ENCODE results near the gene BHLHE23. TPM values are rescaled to one million over a fixed set of nuclear protein-coding genes. Genes with fewer than 3 reads are reported as not detected.

BHLHE23 gene
- total RNA-seq, 1 donor from 2014 or later, result not detected

DNA sequence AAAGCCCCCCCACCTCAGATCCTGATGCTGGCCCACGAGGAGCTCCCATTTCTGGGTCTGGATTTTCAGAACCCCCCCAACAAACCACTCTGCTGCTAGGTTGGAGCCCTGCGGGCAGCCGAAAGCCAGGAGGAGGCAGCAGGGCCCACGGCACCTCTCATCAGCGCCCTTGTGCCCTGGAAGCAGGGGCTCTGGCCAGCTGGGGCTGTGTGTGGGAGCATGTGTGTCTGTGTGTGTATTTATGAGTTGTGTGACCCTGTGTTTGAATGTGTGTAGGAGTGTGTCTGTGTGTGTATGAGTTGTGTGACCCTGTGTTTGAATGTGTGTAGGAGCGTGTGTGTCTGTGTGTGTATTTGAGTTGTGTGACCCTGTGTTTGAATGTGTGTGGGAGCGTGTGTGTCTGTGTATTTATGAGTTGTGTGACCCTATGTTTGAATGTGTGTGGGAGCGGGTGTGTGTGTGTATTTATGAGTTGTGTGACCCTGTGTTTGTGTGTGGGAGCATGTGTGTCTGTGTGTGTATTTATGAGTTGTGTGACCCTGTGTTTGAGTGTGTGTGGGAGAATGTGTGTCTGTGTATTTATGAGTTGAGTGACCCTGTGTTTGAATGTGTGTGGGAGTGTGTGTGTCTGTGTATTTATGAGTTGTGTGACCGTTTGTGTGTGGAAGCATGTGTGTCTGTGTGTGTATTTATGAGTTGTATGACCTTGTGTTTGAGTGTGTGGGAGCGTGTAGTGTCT lies 35.4 kb downstream of the BHLHE23 start:
- Mint-ChIP-seq H3K4me1 (ENCODE audit: low read depth) (peaks cover 3% of the 10 kb centered on the region), H3K36me3 (ENCODE audit: low read depth) (no peaks in the 10 kb centered on the region), H3K27me3 (ENCODE audit: low read depth) (peaks cover 46% of the 10 kb centered on the region), H3K9me3 (ENCODE audit: low read depth) (no peaks in the 10 kb centered on the region), H3K27ac (ENCODE audit: unreplicated experiment) (no peak overlapping the region), H3K4me3 (ENCODE audit: unreplicated experiment) (no peak overlapping the region)
- TF ChIP-seq, protein P1, sequence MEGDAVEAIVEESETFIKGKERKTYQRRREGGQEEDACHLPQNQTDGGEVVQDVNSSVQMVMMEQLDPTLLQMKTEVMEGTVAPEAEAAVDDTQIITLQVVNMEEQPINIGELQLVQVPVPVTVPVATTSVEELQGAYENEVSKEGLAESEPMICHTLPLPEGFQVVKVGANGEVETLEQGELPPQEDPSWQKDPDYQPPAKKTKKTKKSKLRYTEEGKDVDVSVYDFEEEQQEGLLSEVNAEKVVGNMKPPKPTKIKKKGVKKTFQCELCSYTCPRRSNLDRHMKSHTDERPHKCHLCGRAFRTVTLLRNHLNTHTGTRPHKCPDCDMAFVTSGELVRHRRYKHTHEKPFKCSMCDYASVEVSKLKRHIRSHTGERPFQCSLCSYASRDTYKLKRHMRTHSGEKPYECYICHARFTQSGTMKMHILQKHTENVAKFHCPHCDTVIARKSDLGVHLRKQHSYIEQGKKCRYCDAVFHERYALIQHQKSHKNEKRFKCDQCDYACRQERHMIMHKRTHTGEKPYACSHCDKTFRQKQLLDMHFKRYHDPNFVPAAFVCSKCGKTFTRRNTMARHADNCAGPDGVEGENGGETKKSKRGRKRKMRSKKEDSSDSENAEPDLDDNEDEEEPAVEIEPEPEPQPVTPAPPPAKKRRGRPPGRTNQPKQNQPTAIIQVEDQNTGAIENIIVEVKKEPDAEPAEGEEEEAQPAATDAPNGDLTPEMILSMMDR (IDR thresholded peaks at IDR 0.05), result no peak
- DNase-seq (ENCODE audit: low spot score), result no peak

DNA sequence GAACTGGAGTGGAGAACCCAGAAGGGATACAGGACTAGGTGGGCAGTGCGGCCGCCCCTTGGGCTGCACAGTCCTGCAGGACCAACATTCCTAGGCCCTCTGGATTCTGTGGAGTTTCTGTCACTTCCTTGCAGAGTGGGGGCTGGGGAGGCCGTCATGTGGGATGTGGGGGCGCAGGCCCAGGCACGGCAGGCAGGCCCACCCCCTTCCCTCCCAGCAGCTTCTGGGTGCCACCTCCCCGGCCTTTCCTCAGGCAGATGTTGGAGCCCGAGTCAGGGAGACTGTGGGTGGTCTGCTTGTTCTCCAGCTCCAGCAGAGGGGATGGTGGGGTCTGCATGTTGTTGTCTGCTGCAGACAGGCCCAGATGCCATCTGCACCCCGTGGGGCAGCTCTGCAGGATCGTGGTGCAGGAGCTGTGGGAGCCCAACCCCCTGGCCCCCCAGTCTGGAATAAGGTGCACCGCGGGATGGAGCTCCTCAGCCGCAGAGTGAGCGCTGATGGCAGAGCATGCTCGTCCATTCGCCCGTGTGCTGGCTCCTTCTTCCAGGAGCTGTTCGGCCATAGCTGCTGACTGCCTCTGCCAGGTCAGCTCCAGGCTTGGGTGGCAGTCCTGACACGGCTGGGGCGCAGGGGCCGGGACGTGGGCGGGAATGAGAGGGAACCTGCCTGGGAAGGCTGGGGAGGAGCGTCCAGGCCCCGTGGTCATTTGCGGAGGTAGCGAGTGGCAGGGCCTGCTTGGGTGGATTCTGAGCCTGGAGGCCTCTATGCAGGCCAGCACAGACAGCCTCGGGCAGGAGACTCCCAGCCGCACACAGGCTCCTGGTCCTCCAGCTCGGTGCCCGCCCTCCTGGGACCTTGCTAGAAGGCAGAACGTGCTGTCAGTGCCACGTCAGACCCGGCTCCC lies 36.2 kb downstream of the BHLHE23 start:
- no peaks in the 10 kb centered on the region for H3K9me3 Mint-ChIP-seq (ENCODE audit: low read depth)
- H3K27ac Mint-ChIP-seq (ENCODE audit: unreplicated experiment), result no peak overlapping the region
- H3K36me3 Mint-ChIP-seq (ENCODE audit: low read depth), result no peaks in the 10 kb centered on the region
- H3K27me3 Mint-ChIP-seq (ENCODE audit: low read depth), result peaks cover 43% of the 10 kb centered on the region
- TF ChIP-seq, protein P1 (IDR thresholded peaks at IDR 0.05), result no peak
- H3K4me3 Mint-ChIP-seq (ENCODE audit: unreplicated experiment), result no peak overlapping the region
- peaks cover 3% of the 10 kb centered on the region for H3K4me1 Mint-ChIP-seq (ENCODE audit: low read depth)
- no peak for DNase-seq (ENCODE audit: low spot score)

DNA sequence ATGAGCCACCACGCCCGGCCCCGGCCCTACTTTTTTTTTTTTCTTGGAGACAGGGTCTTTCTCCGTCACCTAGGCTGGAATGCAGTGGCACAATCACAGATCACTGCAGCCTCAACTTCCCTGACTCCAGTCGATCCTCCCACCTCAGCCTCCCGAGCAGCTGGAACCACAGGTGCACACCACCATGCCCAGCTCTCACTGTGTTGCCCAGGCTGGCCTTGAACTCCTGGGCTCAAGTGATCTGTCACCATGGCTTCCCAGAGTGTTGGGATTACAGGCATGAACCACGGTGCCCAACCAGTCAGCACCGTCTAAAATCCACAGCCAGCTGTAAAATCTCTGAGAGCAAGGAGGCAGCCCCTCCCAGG lies 36.8 kb downstream of the BHLHE23 start:
- peaks cover 3% of the 10 kb centered on the region for H3K4me1 Mint-ChIP-seq (ENCODE audit: low read depth)

DNA sequence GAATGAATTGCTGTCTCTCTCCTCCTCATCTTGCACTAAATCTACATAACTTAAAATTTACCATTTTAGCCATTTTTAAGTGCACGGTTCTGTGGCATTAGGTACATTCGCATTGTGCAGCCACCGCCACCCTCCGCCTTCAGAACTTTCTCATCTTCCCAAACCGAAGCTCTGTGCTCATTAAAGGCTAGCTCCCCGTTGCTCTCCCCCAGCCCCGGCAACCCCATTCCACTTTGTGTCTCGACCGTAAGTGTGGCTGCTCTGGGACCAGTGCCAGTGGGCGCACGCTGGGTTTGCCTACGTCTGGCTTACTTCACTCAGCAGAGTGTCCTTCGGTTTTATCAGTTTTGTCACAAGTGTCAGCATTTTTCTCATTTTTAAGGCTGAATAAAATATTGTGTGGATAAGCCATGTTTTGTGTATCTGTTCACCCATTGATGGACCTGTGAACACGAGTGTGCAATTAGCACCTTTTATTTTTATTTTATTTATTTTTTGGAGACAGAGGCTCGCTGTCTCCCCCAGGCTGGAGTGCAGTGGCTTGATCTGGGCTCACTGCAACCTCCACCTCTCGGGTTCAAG lies 37.5 kb downstream of the BHLHE23 start:
- Mint-ChIP-seq H3K27me3 (ENCODE audit: low read depth) (peaks cover 39% of the 10 kb centered on the region), H3K4me1 (ENCODE audit: low read depth) (peaks cover 3% of the 10 kb centered on the region), H3K4me3 (ENCODE audit: unreplicated experiment) (no peak overlapping the region), H3K36me3 (ENCODE audit: low read depth) (no peaks in the 10 kb centered on the region), H3K27ac (ENCODE audit: unreplicated experiment) (no peak overlapping the region), H3K9me3 (ENCODE audit: low read depth) (no peaks in the 10 kb centered on the region)
- TF ChIP-seq, protein P1 (IDR thresholded peaks at IDR 0.05), result no peak
- no peak for DNase-seq (ENCODE audit: low spot score)

More for the DNA sequence above, 36.8 kb downstream of the BHLHE23 start:
- Mint-ChIP-seq H3K9me3 (ENCODE audit: low read depth) (no peaks in the 10 kb centered on the region), H3K36me3 (ENCODE audit: low read depth) (no peaks in the 10 kb centered on the region), H3K4me3 (ENCODE audit: unreplicated experiment) (no peak overlapping the region), H3K27me3 (ENCODE audit: low read depth) (peaks cover 43% of the 10 kb centered on the region), H3K27ac (ENCODE audit: unreplicated experiment) (no peak overlapping the region)
- DNase-seq (ENCODE audit: low spot score), result no peak
- TF ChIP-seq, protein P1 (IDR thresholded peaks at IDR 0.05), result no peak

All from chondrocyte (in vitro differentiated cells).